Neural cell (in vitro differentiated cells): ENCODE data around the gene IL12RB2. TPM values are rescaled to one million over a fixed set of nuclear protein-coding genes. Genes with fewer than 3 reads are reported as not detected.

Experiments
- H2AFZ ChIP-seq: fragments of 200-600, 300-800 bp; sonication (generic), shearing (Covaris generic); 2 replicates; pipeline ENCODE4 v1.6.0; 2014; ENCODE audit warnings: low read depth, mild to moderate bottlenecking, antibody characterized with exemption, low read length, moderate library complexity
- H3F3A ChIP-seq: fragments of 200-600 bp; shearing (Covaris generic); 2 replicates; pipeline ENCODE4 v1.6.1; 2016; ENCODE audit warnings: mild to moderate bottlenecking, moderate library complexity, mixed read lengths, antibody characterized with exemption, low read length; ENCODE audit not compliant: insufficient read depth, poor library complexity, severe bottlenecking
- H3K27ac ChIP-seq: fragments of 200-600, 300-800 bp; sonication (generic), shearing (Covaris generic); 2 replicates; pipeline ENCODE4 v1.5.1; 2014; ENCODE audit warnings: mild to moderate bottlenecking, low read length, moderate library complexity
- H3K27me3 ChIP-seq: fragments of 300-800, 200-600 bp; sonication (generic), shearing (Covaris generic); 2 replicates; pipeline ENCODE4 v1.6.0; 2014; ENCODE audit warnings: mild to moderate bottlenecking, low read depth, low read length, moderate library complexity; ENCODE audit not compliant: insufficient read depth
- H3K36me3 ChIP-seq: fragments of 300-800, 200-600 bp; sonication (generic), shearing (Covaris generic); 2 replicates; pipeline ENCODE4 v1.5.1; 2014; ENCODE audit warnings: mild to moderate bottlenecking, antibody characterized with exemption, low read length, moderate library complexity; ENCODE audit not compliant: insufficient read depth
- H3K4me2 ChIP-seq: fragments of 300-800, 200-600 bp; sonication (generic), shearing (Covaris generic); 2 replicates; pipeline ENCODE4 v1.6.0; 2014; ENCODE audit warnings: mild to moderate bottlenecking, low read length
- H3K4me3 ChIP-seq: fragments of 300-800, 200-600 bp; sonication (generic), shearing (Covaris generic); 2 replicates; pipeline ENCODE4 v1.5.1; 2014; ENCODE audit warnings: mild to moderate bottlenecking, low read length, moderate library complexity
- H3K79me2 ChIP-seq: fragments of 200-600 bp; shearing (Covaris generic); replicated peaks from 2 replicates; pipeline ENCODE4 v1.6.0; 2014; ENCODE audit warnings: mild to moderate bottlenecking, low read length, moderate library complexity; ENCODE audit not compliant: insufficient read depth
- H3K9ac ChIP-seq: fragments of 300-800, 200-600 bp; sonication (generic), shearing (Covaris generic); 2 replicates; pipeline ENCODE4 v1.6.1; 2016; ENCODE audit warnings: mild to moderate bottlenecking, low read length, mixed read lengths
- H3K9me2 ChIP-seq: fragments of 200-600 bp; shearing (Covaris generic); 2 replicates; pipeline ENCODE4 v1.6.1; 2016; ENCODE audit warnings: mild to moderate bottlenecking, low read length, mixed read lengths; ENCODE audit not compliant: insufficient read depth
- H3K9me3 ChIP-seq: fragments of 200-600, 300-800 bp; sonication (generic), shearing (Covaris generic); 2 replicates; pipeline ENCODE4 v1.6.1; 2016; ENCODE audit warnings: mild to moderate bottlenecking, mixed run types, low read length, moderate library complexity, mixed read lengths
- H4K20me1 ChIP-seq: fragments of 200-600 bp; shearing (Covaris generic); 2 replicates; pipeline ENCODE4 v1.6.1; 2016; ENCODE audit warnings: mild to moderate bottlenecking, mixed run types; ENCODE audit not compliant: insufficient read depth
- EP300 ChIP-seq: fragments of 450-650 bp; conservative IDR thresholded peaks from 2 replicates; pipeline ENCODE4 v1.6.1; 2014; ENCODE audit warnings: antibody characterized with exemption, mild to moderate bottlenecking, moderate library complexity; ENCODE audit not compliant: poor library complexity, severe bottlenecking
- EZH2 ChIP-seq: fragments of 200-600, 300-800 bp; shearing (Covaris generic), sonication (generic); IDR thresholded peaks from 2 replicates; pipeline ENCODE4 v1.6.1; 2014; ENCODE audit warnings: antibody characterized with exemption, low read length, borderline replicate concordance, mild to moderate bottlenecking; ENCODE audit not compliant: insufficient read depth, poor library complexity, severe bottlenecking
- MXI1 ChIP-seq: fragments of 450-650 bp; conservative IDR thresholded peaks from 2 replicates; pipeline ENCODE4 v1.6.1; 2014; ENCODE audit warnings: antibody characterized with exemption, mild to moderate bottlenecking; ENCODE audit not compliant: poor library complexity, severe bottlenecking
- POLR2AphosphoS5 ChIP-seq: IDR thresholded peaks from 2 replicates; pipeline ENCODE4 v1.6.1; 2012
- RAD21 ChIP-seq: fragments of 450-650 bp; conservative IDR thresholded peaks from 2 replicates; pipeline ENCODE4 v1.6.1; 2014; ENCODE audit warnings: antibody characterized with exemption, mild to moderate bottlenecking, moderate library complexity
- REST ChIP-seq: IDR thresholded peaks from 2 replicates; pipeline ENCODE4 v1.6.1; 2012; ENCODE audit warnings: borderline replicate concordance
- SMC3 ChIP-seq: fragments of 450-650 bp; conservative IDR thresholded peaks from 2 replicates; pipeline ENCODE4 v1.6.1; 2014; ENCODE audit warnings: antibody characterized with exemption, mild to moderate bottlenecking, moderate library complexity; ENCODE audit not compliant: poor library complexity
- TAF1 ChIP-seq: IDR thresholded peaks from 2 replicates; pipeline ENCODE4 v1.6.1; 2012; ENCODE audit warnings: low read depth
- polyA plus RNA-seq: library from polyadenylated mRNA; depleted of rRNA; stranded (reverse); fragments of >200 nt; gene quantifications from 2 replicates; pipeline ENCODE4 v1.2.3, GENCODE V29; 2014
- TF ChIP-seq, protein P1 (sequence below): fragments of 450-650 bp; IDR thresholded peaks from 2 replicates; pipeline ENCODE4 v1.5.1; 2014; ENCODE audit warnings: antibody characterized with exemption, mild to moderate bottlenecking, moderate library complexity; ENCODE audit not compliant: poor library complexity, severe bottlenecking

The IL12RB2 gene
- polyA plus RNA-seq, 1 donor from 2014 or later: not detected

DNA sequence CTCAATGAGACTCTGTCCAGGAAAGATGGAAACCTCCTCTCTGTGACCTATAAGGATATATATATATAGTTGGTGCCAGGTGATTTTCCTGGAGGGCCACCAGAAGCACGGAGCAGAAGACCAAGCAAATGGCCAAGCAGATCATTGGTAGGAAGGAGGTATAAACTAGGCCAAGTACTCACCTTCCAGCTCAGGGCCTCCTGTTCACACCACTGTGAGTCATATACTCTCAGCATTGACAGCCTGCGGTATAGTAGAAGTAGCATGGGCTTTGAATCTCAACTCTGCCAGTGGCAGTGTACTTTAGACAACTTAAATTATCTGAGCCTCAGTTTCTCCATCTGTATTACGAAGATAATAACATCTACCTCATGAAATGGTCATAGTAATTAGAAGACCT, 15.4 kb downstream of the IL12RB2 start:
- no peaks in the 10 kb centered on the region for H3K27me3 ChIP-seq
- H3K27ac ChIP-seq: no peak overlapping the region
- H3K9me2 ChIP-seq: no peaks in the 10 kb centered on the region
- no peaks in the 10 kb centered on the region for H3F3A ChIP-seq
- H2AFZ ChIP-seq: no peak overlapping the region
- no peak overlapping the region for H3K4me2 ChIP-seq
- H3K79me2 ChIP-seq: no peaks in the 10 kb centered on the region
- no peak overlapping the region for H3K4me3 ChIP-seq
- no peaks in the 10 kb centered on the region for H3K36me3 ChIP-seq
- H4K20me1 ChIP-seq: no peaks in the 10 kb centered on the region
- no peaks in the 10 kb centered on the region for H3K9me3 ChIP-seq
- TF ChIP-seq, protein P1, sequence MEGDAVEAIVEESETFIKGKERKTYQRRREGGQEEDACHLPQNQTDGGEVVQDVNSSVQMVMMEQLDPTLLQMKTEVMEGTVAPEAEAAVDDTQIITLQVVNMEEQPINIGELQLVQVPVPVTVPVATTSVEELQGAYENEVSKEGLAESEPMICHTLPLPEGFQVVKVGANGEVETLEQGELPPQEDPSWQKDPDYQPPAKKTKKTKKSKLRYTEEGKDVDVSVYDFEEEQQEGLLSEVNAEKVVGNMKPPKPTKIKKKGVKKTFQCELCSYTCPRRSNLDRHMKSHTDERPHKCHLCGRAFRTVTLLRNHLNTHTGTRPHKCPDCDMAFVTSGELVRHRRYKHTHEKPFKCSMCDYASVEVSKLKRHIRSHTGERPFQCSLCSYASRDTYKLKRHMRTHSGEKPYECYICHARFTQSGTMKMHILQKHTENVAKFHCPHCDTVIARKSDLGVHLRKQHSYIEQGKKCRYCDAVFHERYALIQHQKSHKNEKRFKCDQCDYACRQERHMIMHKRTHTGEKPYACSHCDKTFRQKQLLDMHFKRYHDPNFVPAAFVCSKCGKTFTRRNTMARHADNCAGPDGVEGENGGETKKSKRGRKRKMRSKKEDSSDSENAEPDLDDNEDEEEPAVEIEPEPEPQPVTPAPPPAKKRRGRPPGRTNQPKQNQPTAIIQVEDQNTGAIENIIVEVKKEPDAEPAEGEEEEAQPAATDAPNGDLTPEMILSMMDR: no peak
- TF ChIP-seq TAF1 (no peak), EZH2 (no peak), REST (no peak), RAD21 (no peak), EP300 (no peak), MXI1 (no peak), POLR2AphosphoS5 (no peak), SMC3 (no peak)
- no peak overlapping the region for H3K9ac ChIP-seq

GRCh38 chr1:67324068-67324467, 16.4 kb downstream of the IL12RB2 start:
- Histone ChIP-seq H4K20me1 (no peaks in the 10 kb centered on the region), H3K4me2 (no peak overlapping the region), H3K9me3 (no peaks in the 10 kb centered on the region), H3K9ac (no peak overlapping the region), H3K27ac (no peak overlapping the region), H2AFZ (no peak overlapping the region), H3F3A (no peaks in the 10 kb centered on the region), H3K79me2 (no peaks in the 10 kb centered on the region), H3K27me3 (no peaks in the 10 kb centered on the region), H3K36me3 (no peaks in the 10 kb centered on the region), H3K4me3 (no peak overlapping the region), H3K9me2 (no peaks in the 10 kb centered on the region)
- TF ChIP-seq MXI1: no peak
- no peak for TF ChIP-seq TAF1
- TF ChIP-seq SMC3: no peak
- no peak for TF ChIP-seq RAD21
- TF ChIP-seq REST: no peak
- TF ChIP-seq EP300: no peak
- no peak for TF ChIP-seq POLR2AphosphoS5
